ENCODE measurements around the gene VAMP1. TPM values are rescaled to one million over a fixed set of nuclear protein-coding genes. Genes with fewer than 3 reads are reported as not detected.
A peak's percentile ranks its signal among the peaks of the same experiment; 100 is the strongest.
"Not testable (repeated sequence)": the region's sequence is repeated elsewhere in the genome, so short reads cannot be mapped to it uniquely, and the experiment has no call there.

VAMP1 gene
- total and polyA plus RNA-seq, 9 donors, result 4.6 to 16.2 (median 9.2) TPM

DNA sequence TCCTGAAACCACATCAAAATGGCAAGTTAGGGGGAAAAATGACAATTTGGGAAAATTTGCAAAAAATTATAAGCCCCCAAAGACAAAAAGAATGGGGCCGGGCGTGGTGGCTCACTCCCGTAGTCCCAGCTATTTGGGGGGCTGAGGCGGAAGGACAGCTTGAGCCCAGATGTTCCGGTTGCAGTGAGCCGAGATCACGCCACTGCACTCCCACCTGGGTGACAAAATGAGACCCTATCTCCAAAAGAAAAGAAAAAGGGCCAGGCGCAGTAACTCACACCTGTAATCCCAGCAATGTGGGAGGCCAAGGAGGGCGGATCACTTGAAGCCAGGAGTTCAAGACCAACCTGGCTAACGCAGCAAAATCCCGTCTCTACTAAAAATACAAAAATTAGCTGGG is 2.0 kb upstream of the VAMP1 start:
- H3K4me1 ChIP-seq (ENCODE audit: control insufficient read depth, insufficient read depth, low read length), result peaks cover 15% of the 10 kb centered on the region
- peaks cover 5% of the 10 kb centered on the region for H3K36me3 ChIP-seq (ENCODE audit: control insufficient read depth, insufficient read depth, low read length)
- H3K9me3 ChIP-seq (replicated peaks; ENCODE audit: control insufficient read depth, low read depth, low read length), result no peaks in the 10 kb centered on the region
- no peak overlapping the region for H3K27ac ChIP-seq (ENCODE audit: low read length)
- no peak for DNase-seq
- 67% methylated on average over 8 of the region's 11 CpGs for WGBS (ENCODE audit: insufficient coverage)
- H3K27me3 ChIP-seq (ENCODE audit: control insufficient read depth, insufficient read depth, low read length), result peaks cover 3% of the 10 kb centered on the region
- H3K4me3 ChIP-seq (ENCODE audit: low read length), result no peak overlapping the region

DNA sequence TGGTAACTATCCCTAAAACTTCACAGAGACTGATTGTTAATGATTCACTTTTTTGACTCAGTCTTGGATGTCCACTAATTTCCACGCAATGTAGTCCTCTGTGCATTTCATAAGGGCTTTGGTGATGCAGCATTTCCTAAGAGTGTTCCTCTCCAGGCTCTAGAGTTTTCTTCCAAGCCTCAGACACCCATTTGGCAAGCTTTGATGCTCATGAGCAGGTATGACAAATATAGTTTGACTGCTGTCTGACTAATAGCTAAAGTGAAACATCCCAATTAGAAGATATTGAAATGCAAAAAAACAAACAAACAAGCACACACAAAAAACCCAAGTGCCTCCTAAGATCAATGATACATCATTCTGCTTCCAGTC is 1.5 kb upstream of the VAMP1 start:
- WGBS (ENCODE audit: insufficient coverage), result 100% methylated on average over 1 of the region's 1 CpG
- DNase-seq, result no peak

DNA sequence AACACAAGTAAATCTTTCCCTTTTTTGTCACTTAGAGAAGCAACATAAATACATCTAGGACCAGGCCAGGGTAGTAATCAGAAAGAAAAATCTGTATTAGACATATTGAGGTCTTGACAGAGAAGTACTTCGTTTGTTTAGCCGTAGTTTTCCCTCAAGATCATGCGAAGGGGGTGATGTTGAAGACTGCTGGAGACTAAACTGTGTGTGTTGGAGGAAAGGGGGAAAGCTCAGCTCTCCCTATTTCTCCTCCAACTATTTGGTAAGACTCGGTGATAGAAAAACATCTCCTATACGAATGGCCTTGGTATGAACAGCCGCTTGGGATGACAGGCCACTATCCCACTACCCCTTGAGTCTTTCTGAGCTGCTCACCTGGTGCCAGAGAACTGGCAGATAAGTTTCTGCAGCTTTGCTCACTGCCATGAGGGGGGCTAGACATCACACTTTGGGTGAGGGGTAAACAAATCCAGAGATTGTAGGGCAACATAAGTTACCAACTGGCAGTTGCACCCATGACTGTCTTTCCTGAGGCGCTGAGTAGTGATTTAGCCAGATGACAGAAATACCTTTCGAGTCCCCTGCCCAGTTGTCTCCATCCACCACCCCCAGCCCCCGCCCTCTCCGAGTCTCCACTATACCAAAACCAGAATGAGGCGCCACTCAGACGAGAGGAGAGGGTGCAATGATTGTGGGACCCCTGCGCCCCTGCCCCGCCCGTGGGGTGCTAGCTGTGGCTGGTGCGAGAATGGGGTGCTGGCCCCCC is 685 bp downstream of the VAMP1 start:
- peak overlapping the region; percentile 70 for H3K4me3 ChIP-seq (ENCODE audit: low read length)
- 0% methylated on average over 3 of the region's 16 CpGs for WGBS (ENCODE audit: insufficient coverage)
- H3K4me1 ChIP-seq (ENCODE audit: control insufficient read depth, insufficient read depth, low read length), result peaks cover 15% of the 10 kb centered on the region
- H3K36me3 ChIP-seq (ENCODE audit: control insufficient read depth, insufficient read depth, low read length), result peaks cover 18% of the 10 kb centered on the region
- H3K9me3 ChIP-seq (replicated peaks; ENCODE audit: control insufficient read depth, low read depth, low read length), result no peaks in the 10 kb centered on the region
- DNase-seq, result no peak
- peaks cover 3% of the 10 kb centered on the region for H3K27me3 ChIP-seq (ENCODE audit: control insufficient read depth, insufficient read depth, low read length)
- peak overlapping the region; percentile 98 for H3K27ac ChIP-seq (ENCODE audit: low read length)

More for the DNA sequence above, 1.5 kb upstream of the VAMP1 start:
- H3K27me3 ChIP-seq (ENCODE audit: control insufficient read depth, insufficient read depth, low read length), result peaks cover 3% of the 10 kb centered on the region
- H3K27ac ChIP-seq (ENCODE audit: low read length), result no peak overlapping the region
- peaks cover 5% of the 10 kb centered on the region for H3K36me3 ChIP-seq (ENCODE audit: control insufficient read depth, insufficient read depth, low read length)
- H3K4me3 ChIP-seq (ENCODE audit: low read length), result no peak overlapping the region
- H3K9me3 ChIP-seq (replicated peaks; ENCODE audit: control insufficient read depth, low read depth, low read length), result no peaks in the 10 kb centered on the region
- peaks cover 15% of the 10 kb centered on the region for H3K4me1 ChIP-seq (ENCODE audit: control insufficient read depth, insufficient read depth, low read length)

DNA sequence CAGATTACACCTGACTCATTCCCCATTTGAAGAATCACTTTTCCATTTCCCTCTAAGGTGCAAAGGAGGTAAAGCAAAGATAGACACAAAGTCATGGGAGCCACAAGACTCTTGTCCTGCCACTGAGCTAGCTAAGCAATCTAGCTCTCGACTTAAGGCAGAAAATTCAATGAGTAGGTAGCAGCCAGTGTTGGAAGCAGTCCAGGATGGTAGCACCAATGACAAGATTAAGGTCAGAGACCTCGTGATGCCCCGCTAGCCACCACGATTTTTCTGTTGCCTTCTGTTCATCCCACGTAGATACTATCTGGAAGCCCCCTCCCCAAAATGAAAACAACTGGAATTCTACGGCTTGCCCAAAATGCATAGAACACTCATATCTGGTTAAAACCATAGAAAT is 1.4 kb downstream of the VAMP1 start:
- peaks cover 3% of the 10 kb centered on the region for H3K27me3 ChIP-seq (ENCODE audit: control insufficient read depth, insufficient read depth, low read length)
- H3K9me3 ChIP-seq (replicated peaks; ENCODE audit: control insufficient read depth, low read depth, low read length), result no peaks in the 10 kb centered on the region
- no peak overlapping the region for H3K27ac ChIP-seq (ENCODE audit: low read length)
- peaks cover 25% of the 10 kb centered on the region for H3K36me3 ChIP-seq (ENCODE audit: control insufficient read depth, insufficient read depth, low read length)
- H3K4me3 ChIP-seq (ENCODE audit: low read length), result no peak overlapping the region
- no peak for DNase-seq
- H3K4me1 ChIP-seq (ENCODE audit: control insufficient read depth, insufficient read depth, low read length), result peaks cover 15% of the 10 kb centered on the region
- WGBS (ENCODE audit: insufficient coverage), result 78% methylated on average over 1 of the region's 6 CpGs

DNA sequence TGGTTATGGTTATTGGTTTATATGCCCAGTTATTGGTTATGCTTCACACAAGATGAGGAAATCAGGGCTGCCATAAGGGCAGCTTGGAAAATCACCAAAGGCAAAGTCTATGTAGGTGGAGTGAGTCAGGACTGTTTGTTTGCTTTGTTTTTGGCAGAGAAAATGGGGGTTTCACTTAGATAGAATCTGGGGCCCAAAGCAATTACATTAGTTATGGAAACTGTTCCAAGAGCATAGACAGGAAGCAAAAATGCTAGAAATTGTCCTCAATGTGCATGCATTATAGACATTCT is 2.2 kb downstream of the VAMP1 start:
- Histone ChIP-seq H3K4me1 (ENCODE audit: control insufficient read depth, insufficient read depth, low read length) (peaks cover 15% of the 10 kb centered on the region), H3K9me3 (replicated peaks; ENCODE audit: control insufficient read depth, low read depth, low read length) (no peaks in the 10 kb centered on the region), H3K27ac (ENCODE audit: low read length) (no peak overlapping the region), H3K4me3 (ENCODE audit: low read length) (no peak overlapping the region), H3K27me3 (ENCODE audit: control insufficient read depth, insufficient read depth, low read length) (peaks cover 3% of the 10 kb centered on the region), H3K36me3 (ENCODE audit: control insufficient read depth, insufficient read depth, low read length) (peaks cover 34% of the 10 kb centered on the region)
- DNase-seq, result no peak

DNA sequence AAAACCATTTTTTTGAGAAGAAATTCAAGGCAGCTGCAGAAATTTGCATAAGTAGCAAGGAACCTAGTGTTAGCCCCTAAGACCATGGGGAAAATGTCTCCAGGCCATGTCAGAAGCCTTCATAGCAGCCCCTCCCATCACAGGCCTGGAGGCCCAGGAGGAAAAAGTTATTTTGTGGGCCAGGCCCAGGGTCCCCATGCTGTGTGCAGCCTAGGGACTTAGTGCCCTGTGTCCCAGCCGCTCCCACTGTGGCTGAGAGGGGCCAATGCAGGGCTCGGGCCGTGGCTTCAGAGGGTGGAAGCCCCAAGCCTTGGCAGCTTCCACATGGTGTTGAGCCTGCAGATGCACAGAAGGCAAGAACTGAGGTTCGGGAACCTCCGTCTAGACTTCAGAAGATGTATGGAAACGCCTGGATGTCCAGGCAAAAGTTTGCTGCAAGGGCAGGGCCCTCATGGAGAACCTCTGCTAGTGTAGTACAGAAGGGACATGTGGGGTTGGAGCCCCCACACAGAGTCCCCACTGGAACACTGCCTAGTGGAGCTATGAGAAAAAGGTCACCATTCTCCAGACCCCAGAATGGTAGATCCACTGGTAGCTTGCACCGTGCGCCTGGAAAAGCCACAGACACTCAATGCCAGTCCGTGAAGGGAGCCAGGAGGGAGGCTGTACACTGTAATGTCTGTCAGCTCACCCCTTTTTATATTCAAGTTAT is 2.8 kb downstream of the VAMP1 start:
- WGBS (ENCODE audit: insufficient coverage), result 87% methylated on average over 6 of the region's 9 CpGs
- H3K27me3 ChIP-seq (ENCODE audit: control insufficient read depth, insufficient read depth, low read length); H3K27ac ChIP-seq (ENCODE audit: low read length); H3K9me3 ChIP-seq (replicated peaks; ENCODE audit: control insufficient read depth, low read depth, low read length); DNase-seq; H3K4me3 ChIP-seq (ENCODE audit: low read length): not testable (repeated sequence)
- peaks cover 39% of the 10 kb centered on the region for H3K36me3 ChIP-seq (ENCODE audit: control insufficient read depth, insufficient read depth, low read length)
- peaks cover 15% of the 10 kb centered on the region for H3K4me1 ChIP-seq (ENCODE audit: control insufficient read depth, insufficient read depth, low read length)

DNA sequence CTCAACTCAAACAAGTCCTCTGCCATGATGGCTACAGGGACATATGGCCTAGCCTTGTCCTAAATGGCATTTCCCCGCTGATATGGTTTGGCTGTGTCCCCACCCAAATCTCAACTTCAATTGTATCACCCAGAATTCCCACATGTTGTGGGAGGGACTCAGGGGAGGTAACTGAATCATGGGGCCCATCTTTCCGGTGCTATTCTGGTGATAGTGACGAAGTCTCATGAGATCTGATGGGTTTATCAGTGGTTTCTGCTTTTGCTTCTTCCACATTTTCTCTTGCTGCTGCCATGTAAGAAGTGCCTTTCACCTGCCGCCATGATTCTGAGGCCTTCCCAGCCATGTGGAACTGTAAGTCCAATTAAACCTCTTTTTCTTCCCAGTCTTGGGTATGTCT is 3.7 kb downstream of the VAMP1 start:
- not testable (repeated sequence) for DNase-seq; H3K27ac ChIP-seq (ENCODE audit: low read length); H3K9me3 ChIP-seq (replicated peaks; ENCODE audit: control insufficient read depth, low read depth, low read length); H3K27me3 ChIP-seq (ENCODE audit: control insufficient read depth, insufficient read depth, low read length); H3K4me3 ChIP-seq (ENCODE audit: low read length)
- Histone ChIP-seq H3K4me1 (ENCODE audit: control insufficient read depth, insufficient read depth, low read length) (peaks cover 15% of the 10 kb centered on the region), H3K36me3 (ENCODE audit: control insufficient read depth, insufficient read depth, low read length) (peaks cover 48% of the 10 kb centered on the region)
- no CpG with 5 or more reads among the region's 4 CpGs for WGBS (ENCODE audit: insufficient coverage)

DNA sequence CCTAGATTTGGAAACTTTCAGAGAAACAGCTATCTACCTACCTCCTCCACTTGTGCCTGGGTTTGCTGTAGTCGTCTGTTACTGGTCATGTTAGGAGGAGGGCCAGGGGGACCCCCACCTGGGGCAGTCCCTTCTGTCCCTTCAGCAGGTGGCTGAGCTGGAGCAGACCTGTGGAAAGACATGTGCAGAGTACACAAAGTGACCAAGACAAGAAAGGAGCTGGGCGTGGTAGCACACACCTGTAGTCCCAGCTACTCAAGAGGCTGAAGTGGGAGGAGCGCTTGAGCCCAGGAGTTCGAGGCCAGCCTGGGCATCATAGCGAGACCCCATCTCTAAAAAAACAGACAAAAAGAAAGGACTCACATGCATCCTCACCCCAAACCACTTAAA is 4.3 kb downstream of the VAMP1 start:
- WGBS (ENCODE audit: insufficient coverage), result 88% methylated on average over 1 of the region's 5 CpGs
- Histone ChIP-seq H3K36me3 (ENCODE audit: control insufficient read depth, insufficient read depth, low read length) (peaks cover 53% of the 10 kb centered on the region), H3K4me3 (ENCODE audit: low read length) (no peak overlapping the region), H3K4me1 (ENCODE audit: control insufficient read depth, insufficient read depth, low read length) (peaks cover 16% of the 10 kb centered on the region), H3K9me3 (replicated peaks; ENCODE audit: control insufficient read depth, low read depth, low read length) (no peaks in the 10 kb centered on the region), H3K27ac (ENCODE audit: low read length) (no peak overlapping the region), H3K27me3 (ENCODE audit: control insufficient read depth, insufficient read depth, low read length) (no peaks in the 10 kb centered on the region)
- DNase-seq, result no peak

DNA sequence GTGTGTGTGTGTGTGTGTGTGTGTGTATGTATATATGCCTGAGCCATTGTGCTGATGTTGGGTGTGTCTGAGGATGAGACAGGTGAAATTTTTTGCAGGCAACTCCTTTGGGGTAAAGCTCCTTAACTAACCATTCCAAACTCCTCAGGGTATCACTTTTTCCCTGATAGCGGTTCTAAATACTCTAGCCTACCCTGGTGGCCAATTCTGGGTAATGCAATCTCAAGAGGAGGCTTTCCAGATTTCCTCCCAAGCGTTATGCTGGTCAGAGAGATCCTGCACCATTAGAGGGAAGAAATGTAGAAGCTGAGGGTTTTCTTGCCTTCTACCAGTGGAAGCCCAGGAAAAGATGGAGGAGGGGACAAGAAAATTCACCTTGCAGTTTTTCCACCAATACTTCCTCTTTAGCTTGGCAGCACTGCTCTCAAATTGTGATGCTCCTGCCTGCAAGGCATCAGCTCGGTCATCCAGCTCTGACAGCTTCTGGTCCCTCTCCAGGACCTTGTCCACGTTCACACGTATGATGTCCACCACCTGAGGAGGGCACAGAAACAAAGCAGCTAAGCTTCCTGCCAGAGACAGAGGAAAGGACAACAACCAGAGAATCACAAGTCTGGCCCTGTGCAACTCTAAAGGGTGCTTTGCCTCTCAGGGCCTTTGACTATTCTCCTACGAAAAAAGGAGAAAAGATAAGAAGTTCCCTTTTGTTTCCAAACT is 4.9 kb downstream of the VAMP1 start:
- DNase-seq, result peak; percentile 86

DNA sequence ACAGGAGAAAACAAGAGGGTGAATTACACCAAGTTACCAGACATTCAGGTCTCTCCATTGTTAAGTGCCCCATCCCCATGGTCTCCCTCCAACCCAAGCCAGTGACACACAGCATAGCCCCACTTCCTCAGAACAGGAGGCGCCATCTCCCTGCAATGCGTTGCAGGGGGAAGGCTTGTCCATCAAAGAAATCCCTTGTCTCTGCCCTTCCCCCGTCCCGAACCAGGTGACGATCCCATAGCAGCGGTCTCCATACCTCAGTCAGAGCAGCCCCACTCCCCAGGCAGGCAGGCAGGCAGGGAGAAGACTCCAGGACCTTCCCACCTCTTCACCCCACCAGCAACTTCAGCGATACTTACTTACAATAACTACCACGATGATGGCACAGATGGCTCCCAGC is 5.9 kb downstream of the VAMP1 start:
- Histone ChIP-seq H3K4me1 (ENCODE audit: control insufficient read depth, insufficient read depth, low read length) (peaks cover 13% of the 10 kb centered on the region), H3K9me3 (replicated peaks; ENCODE audit: control insufficient read depth, low read depth, low read length) (no peaks in the 10 kb centered on the region), H3K27ac (ENCODE audit: low read length) (no peak overlapping the region), H3K27me3 (ENCODE audit: control insufficient read depth, insufficient read depth, low read length) (no peaks in the 10 kb centered on the region), H3K36me3 (ENCODE audit: control insufficient read depth, insufficient read depth, low read length) (peaks cover 68% of the 10 kb centered on the region), H3K4me3 (ENCODE audit: low read length) (no peak overlapping the region)
- DNase-seq, result no peak
- 91% methylated on average over 6 of the region's 8 CpGs for WGBS (ENCODE audit: insufficient coverage)

More for the DNA sequence above, 4.9 kb downstream of the VAMP1 start:
- 53% methylated on average over 4 of the region's 6 CpGs for WGBS (ENCODE audit: insufficient coverage)
- H3K27me3 ChIP-seq (ENCODE audit: control insufficient read depth, insufficient read depth, low read length), result no peaks in the 10 kb centered on the region
- no peak overlapping the region for H3K27ac ChIP-seq (ENCODE audit: low read length)
- H3K4me3 ChIP-seq (ENCODE audit: low read length), result no peak overlapping the region
- H3K36me3 ChIP-seq (ENCODE audit: control insufficient read depth, insufficient read depth, low read length), result peaks cover 59% of the 10 kb centered on the region
- no peaks in the 10 kb centered on the region for H3K9me3 ChIP-seq (replicated peaks; ENCODE audit: control insufficient read depth, low read depth, low read length)
- peaks cover 17% of the 10 kb centered on the region for H3K4me1 ChIP-seq (ENCODE audit: control insufficient read depth, insufficient read depth, low read length)
